WTC11 (cell line): ENCODE measurements around the gene TSG101.

Experiments
- CBFB ChIP-seq: sonication (generic); formaldehyde crosslinking; IDR thresholded peaks from 2 replicates; pipeline ENCODE4 v1.8.1; 2022; ENCODE audit warnings: mild to moderate bottlenecking, low read depth, missing genetic modification reagents
- ELF4 ChIP-seq: sonication (generic); formaldehyde crosslinking; IDR thresholded peaks from 2 replicates; pipeline ENCODE4 v1.8.1; 2022; ENCODE audit warnings: low read depth, mild to moderate bottlenecking, moderate library complexity, missing genetic modification reagents
- JUN ChIP-seq: sonication (generic); formaldehyde crosslinking; IDR thresholded peaks from 2 replicates; pipeline ENCODE4 v1.8.0; 2023; ENCODE audit warnings: mild to moderate bottlenecking, missing genetic modification reagents
- TF ChIP-seq, protein P1 (sequence below): fragments of 200-600 bp; IDR thresholded peaks from 2 replicates; pipeline ENCODE4 v1.8.0; 2022; ENCODE audit warnings: antibody characterized with exemption

DNA sequence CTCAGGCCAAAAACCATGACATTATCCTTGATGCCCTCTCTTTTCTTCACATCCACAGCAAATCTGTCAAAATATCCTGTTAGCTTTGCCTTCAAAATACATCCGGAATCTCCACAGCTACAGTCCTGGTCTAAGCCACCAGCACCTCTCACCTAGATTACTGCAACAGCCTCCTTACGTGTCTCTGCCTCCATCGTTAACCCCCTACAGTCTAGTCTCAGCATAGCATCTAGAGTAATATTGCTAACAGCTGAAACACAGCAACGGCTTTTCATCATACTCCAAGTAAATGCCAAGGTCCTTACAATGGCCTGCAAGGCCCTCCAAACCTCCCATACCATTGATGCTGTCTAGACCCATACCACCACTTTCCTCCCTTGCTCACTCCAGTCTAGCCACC, 4.4 kb downstream of the TSG101 start:
- TF ChIP-seq, protein P1, sequence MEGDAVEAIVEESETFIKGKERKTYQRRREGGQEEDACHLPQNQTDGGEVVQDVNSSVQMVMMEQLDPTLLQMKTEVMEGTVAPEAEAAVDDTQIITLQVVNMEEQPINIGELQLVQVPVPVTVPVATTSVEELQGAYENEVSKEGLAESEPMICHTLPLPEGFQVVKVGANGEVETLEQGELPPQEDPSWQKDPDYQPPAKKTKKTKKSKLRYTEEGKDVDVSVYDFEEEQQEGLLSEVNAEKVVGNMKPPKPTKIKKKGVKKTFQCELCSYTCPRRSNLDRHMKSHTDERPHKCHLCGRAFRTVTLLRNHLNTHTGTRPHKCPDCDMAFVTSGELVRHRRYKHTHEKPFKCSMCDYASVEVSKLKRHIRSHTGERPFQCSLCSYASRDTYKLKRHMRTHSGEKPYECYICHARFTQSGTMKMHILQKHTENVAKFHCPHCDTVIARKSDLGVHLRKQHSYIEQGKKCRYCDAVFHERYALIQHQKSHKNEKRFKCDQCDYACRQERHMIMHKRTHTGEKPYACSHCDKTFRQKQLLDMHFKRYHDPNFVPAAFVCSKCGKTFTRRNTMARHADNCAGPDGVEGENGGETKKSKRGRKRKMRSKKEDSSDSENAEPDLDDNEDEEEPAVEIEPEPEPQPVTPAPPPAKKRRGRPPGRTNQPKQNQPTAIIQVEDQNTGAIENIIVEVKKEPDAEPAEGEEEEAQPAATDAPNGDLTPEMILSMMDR = no peak
- no peak for TF ChIP-seq ELF4 (CRISPR knock-in tag)
- TF ChIP-seq CBFB = no peak
- no peak for TF ChIP-seq JUN (CRISPR knock-in tag)
